ENCODE data around the gene CROCC2.

DNA sequence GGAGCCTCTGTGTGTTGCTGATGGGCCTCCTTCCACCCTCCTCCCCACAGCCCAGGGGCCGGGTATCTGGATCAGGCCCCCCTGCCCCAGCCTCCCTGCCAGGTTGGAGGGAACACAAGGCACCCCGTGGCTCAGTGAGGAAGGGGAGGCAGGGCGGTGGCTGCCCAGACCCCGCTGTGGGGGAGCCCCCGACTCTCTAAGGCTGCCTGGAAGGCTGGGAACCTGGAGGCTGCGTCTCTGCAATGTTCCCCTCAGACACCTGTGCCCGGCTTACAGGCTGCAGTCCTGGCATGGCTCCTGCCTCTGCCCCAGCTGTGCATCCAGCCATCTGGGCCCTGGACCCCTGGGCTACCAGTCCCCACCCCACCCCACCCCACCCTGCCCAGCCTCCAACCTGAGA lies 9.7 kb upstream of the CROCC2 start:
- TF ChIP-seq, protein P1, sequence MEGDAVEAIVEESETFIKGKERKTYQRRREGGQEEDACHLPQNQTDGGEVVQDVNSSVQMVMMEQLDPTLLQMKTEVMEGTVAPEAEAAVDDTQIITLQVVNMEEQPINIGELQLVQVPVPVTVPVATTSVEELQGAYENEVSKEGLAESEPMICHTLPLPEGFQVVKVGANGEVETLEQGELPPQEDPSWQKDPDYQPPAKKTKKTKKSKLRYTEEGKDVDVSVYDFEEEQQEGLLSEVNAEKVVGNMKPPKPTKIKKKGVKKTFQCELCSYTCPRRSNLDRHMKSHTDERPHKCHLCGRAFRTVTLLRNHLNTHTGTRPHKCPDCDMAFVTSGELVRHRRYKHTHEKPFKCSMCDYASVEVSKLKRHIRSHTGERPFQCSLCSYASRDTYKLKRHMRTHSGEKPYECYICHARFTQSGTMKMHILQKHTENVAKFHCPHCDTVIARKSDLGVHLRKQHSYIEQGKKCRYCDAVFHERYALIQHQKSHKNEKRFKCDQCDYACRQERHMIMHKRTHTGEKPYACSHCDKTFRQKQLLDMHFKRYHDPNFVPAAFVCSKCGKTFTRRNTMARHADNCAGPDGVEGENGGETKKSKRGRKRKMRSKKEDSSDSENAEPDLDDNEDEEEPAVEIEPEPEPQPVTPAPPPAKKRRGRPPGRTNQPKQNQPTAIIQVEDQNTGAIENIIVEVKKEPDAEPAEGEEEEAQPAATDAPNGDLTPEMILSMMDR (tag by site-specific recombination; IDR thresholded peaks at IDR 0.05) = no peak
- TF ChIP-seq ZNF747 (tag by site-specific recombination; IDR thresholded peaks at IDR 0.05) = no peak
- TF ChIP-seq ZNF274 (IDR thresholded peaks at IDR 0.05; ENCODE audit: low read length) = no peak
- TF ChIP-seq ZNF274 (tag by site-specific recombination; IDR thresholded peaks at IDR 0.05; ENCODE audit: borderline replicate concordance) = no peak
- TF ChIP-seq TCF7L2 (IDR thresholded peaks at IDR 0.05; ENCODE audit: borderline replicate concordance, low read depth, low read length) = no peak
- no peak for TF ChIP-seq ZNF148 (tag by site-specific recombination; IDR thresholded peaks at IDR 0.05; ENCODE audit: borderline replicate concordance)
